Neural cell (in vitro differentiated cells): ENCODE measurements around the gene COPS2. TPM values are rescaled to one million over a fixed set of nuclear protein-coding genes. Genes with fewer than 3 reads are reported as not detected.

Source experiments
- H2AFZ ChIP-seq: fragments of 200-600, 300-800 bp; sonication (generic), shearing (Covaris generic); 2 replicates; pipeline ENCODE4 v1.6.0; 2014; ENCODE audit warnings: low read depth, mild to moderate bottlenecking, antibody characterized with exemption, low read length, moderate library complexity
- H3F3A ChIP-seq: fragments of 200-600 bp; shearing (Covaris generic); 2 replicates; pipeline ENCODE4 v1.6.1; 2016; ENCODE audit warnings: mild to moderate bottlenecking, moderate library complexity, mixed read lengths, antibody characterized with exemption, low read length; ENCODE audit not compliant: insufficient read depth, poor library complexity, severe bottlenecking
- H3K27ac ChIP-seq: fragments of 200-600, 300-800 bp; sonication (generic), shearing (Covaris generic); 2 replicates; pipeline ENCODE4 v1.5.1; 2014; ENCODE audit warnings: mild to moderate bottlenecking, low read length, moderate library complexity
- H3K27me3 ChIP-seq: fragments of 300-800, 200-600 bp; sonication (generic), shearing (Covaris generic); 2 replicates; pipeline ENCODE4 v1.6.0; 2014; ENCODE audit warnings: mild to moderate bottlenecking, low read depth, low read length, moderate library complexity; ENCODE audit not compliant: insufficient read depth
- H3K36me3 ChIP-seq: fragments of 300-800, 200-600 bp; sonication (generic), shearing (Covaris generic); 2 replicates; pipeline ENCODE4 v1.5.1; 2014; ENCODE audit warnings: mild to moderate bottlenecking, antibody characterized with exemption, low read length, moderate library complexity; ENCODE audit not compliant: insufficient read depth
- H3K4me2 ChIP-seq: fragments of 300-800, 200-600 bp; sonication (generic), shearing (Covaris generic); 2 replicates; pipeline ENCODE4 v1.6.0; 2014; ENCODE audit warnings: mild to moderate bottlenecking, low read length
- H3K4me3 ChIP-seq: fragments of 300-800, 200-600 bp; sonication (generic), shearing (Covaris generic); 2 replicates; pipeline ENCODE4 v1.5.1; 2014; ENCODE audit warnings: mild to moderate bottlenecking, low read length, moderate library complexity
- H3K79me2 ChIP-seq: fragments of 200-600 bp; shearing (Covaris generic); replicated peaks from 2 replicates; pipeline ENCODE4 v1.6.0; 2014; ENCODE audit warnings: mild to moderate bottlenecking, low read length, moderate library complexity; ENCODE audit not compliant: insufficient read depth
- H3K9ac ChIP-seq: fragments of 300-800, 200-600 bp; sonication (generic), shearing (Covaris generic); 2 replicates; pipeline ENCODE4 v1.6.1; 2016; ENCODE audit warnings: mild to moderate bottlenecking, low read length, mixed read lengths
- H3K9me2 ChIP-seq: fragments of 200-600 bp; shearing (Covaris generic); 2 replicates; pipeline ENCODE4 v1.6.1; 2016; ENCODE audit warnings: mild to moderate bottlenecking, low read length, mixed read lengths; ENCODE audit not compliant: insufficient read depth
- H3K9me3 ChIP-seq: fragments of 200-600, 300-800 bp; sonication (generic), shearing (Covaris generic); 2 replicates; pipeline ENCODE4 v1.6.1; 2016; ENCODE audit warnings: mild to moderate bottlenecking, mixed run types, low read length, moderate library complexity, mixed read lengths
- H4K20me1 ChIP-seq: fragments of 200-600 bp; shearing (Covaris generic); 2 replicates; pipeline ENCODE4 v1.6.1; 2016; ENCODE audit warnings: mild to moderate bottlenecking, mixed run types; ENCODE audit not compliant: insufficient read depth
- EP300 ChIP-seq: fragments of 450-650 bp; conservative IDR thresholded peaks from 2 replicates; pipeline ENCODE4 v1.6.1; 2014; ENCODE audit warnings: antibody characterized with exemption, mild to moderate bottlenecking, moderate library complexity; ENCODE audit not compliant: poor library complexity, severe bottlenecking
- EZH2 ChIP-seq: fragments of 200-600, 300-800 bp; shearing (Covaris generic), sonication (generic); IDR thresholded peaks from 2 replicates; pipeline ENCODE4 v1.6.1; 2014; ENCODE audit warnings: antibody characterized with exemption, low read length, borderline replicate concordance, mild to moderate bottlenecking; ENCODE audit not compliant: insufficient read depth, poor library complexity, severe bottlenecking
- MXI1 ChIP-seq: fragments of 450-650 bp; conservative IDR thresholded peaks from 2 replicates; pipeline ENCODE4 v1.6.1; 2014; ENCODE audit warnings: antibody characterized with exemption, mild to moderate bottlenecking; ENCODE audit not compliant: poor library complexity, severe bottlenecking
- POLR2AphosphoS5 ChIP-seq: IDR thresholded peaks from 2 replicates; pipeline ENCODE4 v1.6.1; 2012
- RAD21 ChIP-seq: fragments of 450-650 bp; conservative IDR thresholded peaks from 2 replicates; pipeline ENCODE4 v1.6.1; 2014; ENCODE audit warnings: antibody characterized with exemption, mild to moderate bottlenecking, moderate library complexity
- SMC3 ChIP-seq: fragments of 450-650 bp; conservative IDR thresholded peaks from 2 replicates; pipeline ENCODE4 v1.6.1; 2014; ENCODE audit warnings: antibody characterized with exemption, mild to moderate bottlenecking, moderate library complexity; ENCODE audit not compliant: poor library complexity
- TAF1 ChIP-seq: IDR thresholded peaks from 2 replicates; pipeline ENCODE4 v1.6.1; 2012; ENCODE audit warnings: low read depth
- polyA plus RNA-seq: library from polyadenylated mRNA; depleted of rRNA; stranded (reverse); fragments of >200 nt; gene quantifications from 2 replicates; pipeline ENCODE4 v1.2.3, GENCODE V29; 2014
- TF ChIP-seq, protein P1 (sequence below): fragments of 450-650 bp; IDR thresholded peaks from 2 replicates; pipeline ENCODE4 v1.5.1; 2014; ENCODE audit warnings: antibody characterized with exemption, mild to moderate bottlenecking, moderate library complexity; ENCODE audit not compliant: poor library complexity, severe bottlenecking
- TF ChIP-seq, protein P2 (sequence below): IDR thresholded peaks from 2 replicates; pipeline ENCODE4 v1.6.1; 2012; ENCODE audit warnings: borderline replicate concordance

The COPS2 gene
- polyA plus RNA-seq, 1 donor from 2014 or later, result 88.8 TPM

GRCh38 chr15:49115062-49115461 is 40.3 kb downstream of the COPS2 start:
- Histone ChIP-seq H3K4me2 (no peak overlapping the region), H3K79me2 (no peaks in the 10 kb centered on the region), H3K36me3 (no peaks in the 10 kb centered on the region), H3K9me2 (no peaks in the 10 kb centered on the region), H2AFZ (no peak overlapping the region), H3K9me3 (no peaks in the 10 kb centered on the region), H4K20me1 (no peaks in the 10 kb centered on the region), H3K27me3 (no peaks in the 10 kb centered on the region), H3K27ac (no peak overlapping the region), H3K4me3 (no peak overlapping the region), H3F3A (no peaks in the 10 kb centered on the region), H3K9ac (no peak overlapping the region)
- TF ChIP-seq, protein P1, sequence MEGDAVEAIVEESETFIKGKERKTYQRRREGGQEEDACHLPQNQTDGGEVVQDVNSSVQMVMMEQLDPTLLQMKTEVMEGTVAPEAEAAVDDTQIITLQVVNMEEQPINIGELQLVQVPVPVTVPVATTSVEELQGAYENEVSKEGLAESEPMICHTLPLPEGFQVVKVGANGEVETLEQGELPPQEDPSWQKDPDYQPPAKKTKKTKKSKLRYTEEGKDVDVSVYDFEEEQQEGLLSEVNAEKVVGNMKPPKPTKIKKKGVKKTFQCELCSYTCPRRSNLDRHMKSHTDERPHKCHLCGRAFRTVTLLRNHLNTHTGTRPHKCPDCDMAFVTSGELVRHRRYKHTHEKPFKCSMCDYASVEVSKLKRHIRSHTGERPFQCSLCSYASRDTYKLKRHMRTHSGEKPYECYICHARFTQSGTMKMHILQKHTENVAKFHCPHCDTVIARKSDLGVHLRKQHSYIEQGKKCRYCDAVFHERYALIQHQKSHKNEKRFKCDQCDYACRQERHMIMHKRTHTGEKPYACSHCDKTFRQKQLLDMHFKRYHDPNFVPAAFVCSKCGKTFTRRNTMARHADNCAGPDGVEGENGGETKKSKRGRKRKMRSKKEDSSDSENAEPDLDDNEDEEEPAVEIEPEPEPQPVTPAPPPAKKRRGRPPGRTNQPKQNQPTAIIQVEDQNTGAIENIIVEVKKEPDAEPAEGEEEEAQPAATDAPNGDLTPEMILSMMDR, result no peak
- TF ChIP-seq EP300, result no peak
- TF ChIP-seq EZH2, result no peak
- no peak for TF ChIP-seq RAD21
- TF ChIP-seq POLR2AphosphoS5, result no peak
- no peak for TF ChIP-seq TAF1
- no peak for TF ChIP-seq SMC3
- TF ChIP-seq, protein P2, sequence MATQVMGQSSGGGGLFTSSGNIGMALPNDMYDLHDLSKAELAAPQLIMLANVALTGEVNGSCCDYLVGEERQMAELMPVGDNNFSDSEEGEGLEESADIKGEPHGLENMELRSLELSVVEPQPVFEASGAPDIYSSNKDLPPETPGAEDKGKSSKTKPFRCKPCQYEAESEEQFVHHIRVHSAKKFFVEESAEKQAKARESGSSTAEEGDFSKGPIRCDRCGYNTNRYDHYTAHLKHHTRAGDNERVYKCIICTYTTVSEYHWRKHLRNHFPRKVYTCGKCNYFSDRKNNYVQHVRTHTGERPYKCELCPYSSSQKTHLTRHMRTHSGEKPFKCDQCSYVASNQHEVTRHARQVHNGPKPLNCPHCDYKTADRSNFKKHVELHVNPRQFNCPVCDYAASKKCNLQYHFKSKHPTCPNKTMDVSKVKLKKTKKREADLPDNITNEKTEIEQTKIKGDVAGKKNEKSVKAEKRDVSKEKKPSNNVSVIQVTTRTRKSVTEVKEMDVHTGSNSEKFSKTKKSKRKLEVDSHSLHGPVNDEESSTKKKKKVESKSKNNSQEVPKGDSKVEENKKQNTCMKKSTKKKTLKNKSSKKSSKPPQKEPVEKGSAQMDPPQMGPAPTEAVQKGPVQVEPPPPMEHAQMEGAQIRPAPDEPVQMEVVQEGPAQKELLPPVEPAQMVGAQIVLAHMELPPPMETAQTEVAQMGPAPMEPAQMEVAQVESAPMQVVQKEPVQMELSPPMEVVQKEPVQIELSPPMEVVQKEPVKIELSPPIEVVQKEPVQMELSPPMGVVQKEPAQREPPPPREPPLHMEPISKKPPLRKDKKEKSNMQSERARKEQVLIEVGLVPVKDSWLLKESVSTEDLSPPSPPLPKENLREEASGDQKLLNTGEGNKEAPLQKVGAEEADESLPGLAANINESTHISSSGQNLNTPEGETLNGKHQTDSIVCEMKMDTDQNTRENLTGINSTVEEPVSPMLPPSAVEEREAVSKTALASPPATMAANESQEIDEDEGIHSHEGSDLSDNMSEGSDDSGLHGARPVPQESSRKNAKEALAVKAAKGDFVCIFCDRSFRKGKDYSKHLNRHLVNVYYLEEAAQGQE, result no peak
- no peak for TF ChIP-seq MXI1

DNA sequence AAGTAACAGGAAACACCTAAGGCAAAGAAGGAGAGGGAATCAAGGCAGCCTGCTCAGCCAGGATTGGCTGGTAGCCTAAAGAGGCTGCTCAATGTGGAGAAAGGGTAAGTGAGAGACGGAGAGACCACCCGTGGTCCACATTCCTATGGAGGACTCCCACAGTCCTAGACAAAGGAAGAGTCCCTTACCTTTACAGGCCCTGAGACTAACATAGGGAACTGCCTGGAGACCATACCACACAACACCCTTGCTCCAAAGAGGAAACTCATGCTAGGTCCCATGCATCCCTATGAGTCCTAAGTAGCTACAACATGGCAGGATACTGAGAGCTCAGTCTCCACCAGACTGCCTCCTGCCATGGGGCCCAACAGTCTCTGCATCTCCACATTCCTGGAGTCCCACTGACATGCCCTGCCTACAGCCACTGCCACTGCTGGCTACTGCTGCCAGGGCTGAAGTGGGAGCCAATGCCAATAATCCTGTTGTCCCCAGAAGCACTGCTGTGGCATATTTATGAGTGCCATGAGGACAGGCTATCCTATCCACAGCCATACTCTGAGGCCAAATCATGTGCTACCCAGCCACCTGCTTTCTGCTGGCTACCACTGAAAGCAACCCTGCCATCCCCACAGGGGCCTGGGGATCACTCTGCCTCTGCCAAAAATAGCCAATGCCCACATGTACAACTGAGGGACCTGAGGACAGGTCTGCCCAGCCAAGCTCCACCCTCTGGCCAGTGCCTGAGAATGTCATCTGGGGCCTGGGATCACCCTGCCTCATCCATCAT is 45.0 kb downstream of the COPS2 start:
- H3K27me3 ChIP-seq, result no peaks in the 10 kb centered on the region
- TF ChIP-seq MXI1, result no peak
- no peak for TF ChIP-seq EP300
- TF ChIP-seq SMC3, result no peak
- TF ChIP-seq RAD21, result no peak
- no peak for TF ChIP-seq TAF1
- TF ChIP-seq, protein P1, result no peak
- TF ChIP-seq POLR2AphosphoS5, result no peak
- TF ChIP-seq, protein P2, result no peak
- H3K9me2 ChIP-seq, result no peaks in the 10 kb centered on the region
- H3K9me3 ChIP-seq, result no peaks in the 10 kb centered on the region
- no peak overlapping the region for H2AFZ ChIP-seq
- H3K4me2 ChIP-seq, result no peak overlapping the region
- no peaks in the 10 kb centered on the region for H3K36me3 ChIP-seq
- H3K79me2 ChIP-seq, result no peaks in the 10 kb centered on the region
- no peaks in the 10 kb centered on the region for H3F3A ChIP-seq
- no peak overlapping the region for H3K27ac ChIP-seq
- H4K20me1 ChIP-seq, result no peaks in the 10 kb centered on the region
- H3K9ac ChIP-seq, result no peak overlapping the region
- H3K4me3 ChIP-seq, result no peak overlapping the region
